ENCODE results near the gene RALA. TPM values are rescaled to one million over a fixed set of nuclear protein-coding genes. Genes with fewer than 3 reads are reported as not detected.
"Not testable (repeated sequence)": the region's sequence is repeated elsewhere in the genome, so short reads cannot be mapped to it uniquely, and the experiment has no call there.

The RALA gene
- total RNA-seq, 1 experiment from 2014 or later: 18.3 TPM

GRCh38 chr7:39681887-39682441 is 58.6 kb downstream of the RALA start:
- no peak for DNase-seq (ENCODE audit: low read depth)

GRCh38 chr7:39683216-39683845 is 60.0 kb downstream of the RALA start:
- DNase-seq (ENCODE audit: low read depth): peak; percentile 59

GRCh38 chr7:39686261-39686924 is 63.0 kb downstream of the RALA start:
- DNase-seq (ENCODE audit: low read depth): peak; percentile 40

- peak; percentile 29 for DNase-seq (ENCODE audit: low read depth)
Measured at GRCh38 chr7:39688611-39689480, 65.5 kb downstream of the RALA start.

GRCh38 chr7:39691821-39692220 is 68.4 kb downstream of the RALA start:
- DNase-seq (ENCODE audit: low read depth): peak; percentile 75

GRCh38 chr7:39693086-39693485 is 69.7 kb downstream of the RALA start:
- DNase-seq (ENCODE audit: low read depth): not testable (repeated sequence)

- DNase-seq (ENCODE audit: low read depth): no peak
Measured at GRCh38 chr7:39693812-39694211, 70.4 kb downstream of the RALA start.

- DNase-seq (ENCODE audit: low read depth): no peak
Measured at GRCh38 chr7:39695852-39696586, 72.6 kb downstream of the RALA start.

GRCh38 chr7:39696631-39697030 is 73.3 kb downstream of the RALA start:
- no peak for DNase-seq (ENCODE audit: low read depth)

- no peak for DNase-seq (ENCODE audit: low read depth)
Measured at GRCh38 chr7:39697483-39697882, 74.1 kb downstream of the RALA start.

- no peak for DNase-seq (ENCODE audit: low read depth)
Measured at GRCh38 chr7:39700165-39700564, 76.8 kb downstream of the RALA start.

- DNase-seq (ENCODE audit: low read depth): no peak
Measured at GRCh38 chr7:39700932-39701331, 77.6 kb downstream of the RALA start.

- DNase-seq (ENCODE audit: low read depth): no peak
Measured at GRCh38 chr7:39702133-39702532, 78.8 kb downstream of the RALA start.

- DNase-seq (ENCODE audit: low read depth): peak; percentile 33
Measured at GRCh38 chr7:39703144-39703543, 79.8 kb downstream of the RALA start.

- DNase-seq (ENCODE audit: low read depth): no peak
Measured at GRCh38 chr7:39709029-39709428, 85.7 kb downstream of the RALA start.

GRCh38 chr7:39709768-39710311 is 86.5 kb downstream of the RALA start:
- DNase-seq (ENCODE audit: low read depth): peak; percentile 63

GRCh38 chr7:39712751-39713150 is 89.4 kb downstream of the RALA start:
- DNase-seq (ENCODE audit: low read depth): no peak

- no peak for DNase-seq (ENCODE audit: low read depth)
Measured at GRCh38 chr7:39714447-39715091, 91.2 kb downstream of the RALA start.

- peak; percentile 59 for DNase-seq (ENCODE audit: low read depth)
Measured at GRCh38 chr7:39720586-39720985, 97.2 kb downstream of the RALA start.

- DNase-seq (ENCODE audit: low read depth): no peak
Measured at GRCh38 chr7:39721345-39721744, 98.0 kb downstream of the RALA start.

Data from LHCN-M2 (cell line).